ENCODE data around the gene KDM4F. TPM values are rescaled to one million over a fixed set of nuclear protein-coding genes. Genes with fewer than 3 reads are reported as not detected.
"Not testable (repeated sequence)": the region's sequence is repeated elsewhere in the genome, so short reads cannot be mapped to it uniquely, and the experiment has no call there.

Gene KDM4F
- not detected for total RNA-seq

DNA sequence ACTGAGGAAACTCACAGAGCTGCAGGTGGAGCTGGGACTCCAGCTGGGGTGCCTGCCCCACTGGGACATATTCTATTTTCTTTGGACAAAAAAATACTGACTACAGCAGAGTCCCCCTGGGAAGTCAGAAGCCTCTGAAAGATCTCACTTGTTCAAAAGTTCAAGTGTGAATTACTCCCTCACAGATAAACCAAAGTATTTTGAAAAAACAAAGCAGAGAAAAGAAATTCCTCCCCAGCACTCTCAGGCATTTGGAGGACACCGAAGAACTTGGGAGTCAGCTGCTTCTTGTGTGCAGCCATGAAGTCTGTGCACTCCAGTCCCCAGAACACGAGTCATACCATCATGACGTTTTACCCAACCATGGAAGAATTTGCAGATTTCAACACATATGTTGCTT is at the start of gene KDM4F:
TSS of gene KDM4F (plus strand) at position 301 of the 400 bp plus-strand sequence.
- H3K27me3 ChIP-seq (ENCODE audit: control insufficient read depth in 3 of 3, insufficient read depth in 3 of 3, low read length in 3 of 3); H3K36me3 ChIP-seq (ENCODE audit: control insufficient read depth in 3 of 3, insufficient read depth in 3 of 3, low read length in 3 of 3); H3K9ac ChIP-seq (ENCODE audit: low read depth in 1 of 3, low read length in 3 of 3); H3K4me3 ChIP-seq (ENCODE audit: low read length in 3 of 3); H3K4me1 ChIP-seq (ENCODE audit: control insufficient read depth in 3 of 3, insufficient read depth in 3 of 3, low read length in 3 of 3); H3K9me3 ChIP-seq (ENCODE audit: control insufficient read depth in 3 of 3, low read length in 3 of 3); H3K27ac ChIP-seq (ENCODE audit: low read depth, low read length): not testable (repeated sequence)

DNA sequence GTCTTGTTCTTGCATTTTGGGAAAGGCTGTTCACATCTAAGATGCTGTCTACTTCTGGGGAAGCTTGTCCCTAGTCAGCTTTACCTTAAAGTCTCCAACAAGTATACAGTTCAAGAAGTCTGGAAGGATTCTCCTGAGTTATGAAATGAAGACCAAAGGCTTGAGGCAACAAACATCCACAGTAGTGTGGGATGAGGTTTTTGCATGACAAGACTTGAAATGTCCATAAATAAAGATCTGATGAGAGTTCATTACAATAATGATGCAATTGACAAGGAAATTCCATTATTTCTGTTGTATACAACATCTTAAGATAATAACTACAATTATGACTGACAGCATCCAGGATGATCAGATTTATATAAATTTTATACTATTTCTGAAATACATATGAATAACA is 45.5 kb upstream of the KDM4F start:
- Histone ChIP-seq H3K9ac (ENCODE audit: low read depth in 1 of 3, low read length in 3 of 3) (no peak overlapping the region), H3K27ac (ENCODE audit: low read depth, low read length) (no peak overlapping the region)

DNA sequence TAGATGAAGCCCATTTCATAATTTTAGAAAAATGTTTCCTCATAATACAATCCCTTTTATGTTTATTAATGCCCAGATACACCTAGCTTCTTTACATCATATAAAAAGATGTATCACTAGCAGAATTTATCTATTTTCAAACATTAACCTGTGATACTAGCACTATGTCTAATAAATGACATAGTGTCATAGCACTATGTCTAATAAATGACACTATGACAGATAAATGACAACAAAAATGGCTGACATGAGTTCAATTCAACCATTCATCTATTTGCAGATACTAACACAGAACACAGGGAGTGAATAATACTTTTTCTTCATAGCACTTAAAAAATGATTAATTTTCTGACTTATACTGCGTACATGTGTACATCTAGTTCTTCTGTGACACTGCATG is 43.6 kb upstream of the KDM4F start:
- Histone ChIP-seq H3K4me1 (ENCODE audit: control insufficient read depth in 3 of 3, insufficient read depth in 3 of 3, low read length in 3 of 3) (no peaks in the 10 kb centered on the region), H3K4me3 (ENCODE audit: low read length in 3 of 3) (no peak overlapping the region), H3K27ac (ENCODE audit: low read depth, low read length) (no peak overlapping the region), H3K36me3 (ENCODE audit: control insufficient read depth in 3 of 3, insufficient read depth in 3 of 3, low read length in 3 of 3) (no peaks in the 10 kb centered on the region), H3K27me3 (ENCODE audit: control insufficient read depth in 3 of 3, insufficient read depth in 3 of 3, low read length in 3 of 3) (no peaks in the 10 kb centered on the region), H3K9me3 (ENCODE audit: control insufficient read depth in 3 of 3, low read length in 3 of 3) (no peaks in the 10 kb centered on the region), H3K9ac (ENCODE audit: low read depth in 1 of 3, low read length in 3 of 3) (no peak overlapping the region)

More for the DNA sequence above, 45.5 kb upstream of the KDM4F start:
- Histone ChIP-seq H3K4me1 (ENCODE audit: control insufficient read depth in 3 of 3, insufficient read depth in 3 of 3, low read length in 3 of 3) (no peaks in the 10 kb centered on the region), H3K36me3 (ENCODE audit: control insufficient read depth in 3 of 3, insufficient read depth in 3 of 3, low read length in 3 of 3) (no peaks in the 10 kb centered on the region), H3K27me3 (ENCODE audit: control insufficient read depth in 3 of 3, insufficient read depth in 3 of 3, low read length in 3 of 3) (no peaks in the 10 kb centered on the region), H3K9me3 (ENCODE audit: control insufficient read depth in 3 of 3, low read length in 3 of 3) (no peaks in the 10 kb centered on the region), H3K4me3 (ENCODE audit: low read length in 3 of 3) (no peak overlapping the region)

DNA sequence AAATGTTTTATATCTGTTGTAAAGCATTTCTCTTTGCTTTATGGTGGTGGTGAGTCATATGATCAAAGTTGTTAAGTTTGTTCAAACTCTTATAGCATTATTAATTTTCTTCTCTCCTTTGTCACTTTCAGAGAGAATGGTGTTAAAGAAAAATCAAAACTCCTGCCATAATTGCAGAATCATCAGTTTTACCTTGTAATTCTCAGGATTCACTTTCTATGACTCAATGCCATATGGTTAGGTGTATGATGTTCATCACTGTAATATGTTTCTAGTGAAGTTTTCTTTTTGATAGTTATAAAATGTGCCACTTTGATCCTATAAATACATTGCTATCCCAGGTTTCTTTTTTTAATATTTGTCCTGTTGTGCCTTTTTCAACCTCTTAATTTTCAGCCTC is 37.8 kb upstream of the KDM4F start:
- Histone ChIP-seq H3K36me3 (ENCODE audit: control insufficient read depth in 3 of 3, insufficient read depth in 3 of 3, low read length in 3 of 3) (no peaks in the 10 kb centered on the region), H3K4me1 (ENCODE audit: control insufficient read depth in 3 of 3, insufficient read depth in 3 of 3, low read length in 3 of 3) (no peaks in the 10 kb centered on the region), H3K27ac (ENCODE audit: low read depth, low read length) (no peak overlapping the region), H3K9me3 (ENCODE audit: control insufficient read depth in 3 of 3, low read length in 3 of 3) (no peaks in the 10 kb centered on the region), H3K9ac (ENCODE audit: low read depth in 1 of 3, low read length in 3 of 3) (no peak overlapping the region), H3K27me3 (ENCODE audit: control insufficient read depth in 3 of 3, insufficient read depth in 3 of 3, low read length in 3 of 3) (peaks cover 0 to 6% (median 5%) of the 10 kb centered on the region in 3 donors), H3K4me3 (ENCODE audit: low read length in 3 of 3) (no peak overlapping the region)

DNA sequence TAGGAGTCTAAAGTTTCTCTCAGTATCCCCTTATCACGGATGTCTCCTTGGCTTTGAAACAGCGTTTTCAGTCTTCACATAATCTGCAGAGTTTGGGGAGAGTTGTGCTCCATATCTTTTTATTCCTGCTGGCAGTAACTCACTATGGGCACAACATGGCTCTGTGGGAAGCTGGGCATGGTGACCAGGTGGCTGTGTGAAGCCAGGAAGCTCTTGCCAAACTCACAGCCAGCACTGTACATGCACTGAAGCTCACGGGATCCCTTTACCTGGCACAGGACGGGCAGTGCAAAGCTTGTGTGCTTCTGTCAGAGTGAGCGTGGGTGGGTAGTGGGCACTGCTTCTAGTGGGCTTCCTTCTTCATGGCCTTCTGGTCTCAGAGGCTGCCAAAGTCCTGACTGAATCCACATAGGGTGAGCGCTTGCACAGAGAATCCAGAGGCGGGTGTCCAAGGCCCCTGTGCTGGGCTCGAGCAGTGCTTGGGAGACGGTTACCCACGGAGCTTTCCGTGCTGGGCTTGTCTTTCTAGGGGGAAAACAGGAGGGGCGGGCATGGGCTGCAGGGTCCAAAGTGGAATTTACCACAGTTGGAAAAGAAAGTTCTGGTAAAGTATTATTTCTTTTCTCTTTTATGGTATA is 34.9 kb upstream of the KDM4F start:
- Histone ChIP-seq H3K4me1 (ENCODE audit: control insufficient read depth in 3 of 3, insufficient read depth in 3 of 3, low read length in 3 of 3) (no peaks in the 10 kb centered on the region), H3K27ac (ENCODE audit: low read depth, low read length) (no peak overlapping the region), H3K9me3 (ENCODE audit: control insufficient read depth in 3 of 3, low read length in 3 of 3) (no peaks in the 10 kb centered on the region), H3K4me3 (ENCODE audit: low read length in 3 of 3) (no peak overlapping the region), H3K9ac (ENCODE audit: low read depth in 1 of 3, low read length in 3 of 3) (no peak overlapping the region), H3K36me3 (ENCODE audit: control insufficient read depth in 3 of 3, insufficient read depth in 3 of 3, low read length in 3 of 3) (no peaks in the 10 kb centered on the region), H3K27me3 (ENCODE audit: control insufficient read depth in 3 of 3, insufficient read depth in 3 of 3, low read length in 3 of 3) (peaks cover 0 to 6% (median 5%) of the 10 kb centered on the region in 3 donors)

DNA sequence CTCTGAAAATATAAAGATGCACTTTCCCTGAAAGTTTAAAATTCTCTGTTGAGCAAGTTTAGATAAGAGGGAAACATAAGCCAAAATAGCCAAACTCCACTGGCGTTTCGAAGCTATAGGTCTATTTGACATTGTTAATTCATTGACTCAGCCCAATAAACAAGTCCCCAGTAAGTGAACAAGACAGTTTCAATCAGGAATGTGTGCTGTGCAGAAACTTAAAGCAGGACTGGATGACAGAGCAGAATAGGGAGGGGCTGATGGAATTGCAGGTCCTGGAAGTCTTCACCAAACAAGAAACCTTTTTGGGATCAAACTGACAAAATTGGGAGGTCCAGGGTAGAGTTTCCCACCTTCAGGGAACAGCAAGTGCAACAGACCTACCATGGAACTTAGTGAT is 33.1 kb upstream of the KDM4F start:
- Histone ChIP-seq H3K36me3 (ENCODE audit: control insufficient read depth in 3 of 3, insufficient read depth in 3 of 3, low read length in 3 of 3) (no peaks in the 10 kb centered on the region), H3K9me3 (ENCODE audit: control insufficient read depth in 3 of 3, low read length in 3 of 3) (no peaks in the 10 kb centered on the region), H3K9ac (ENCODE audit: low read depth in 1 of 3, low read length in 3 of 3) (no peak overlapping the region), H3K27ac (ENCODE audit: low read depth, low read length) (no peak overlapping the region), H3K4me3 (ENCODE audit: low read length in 3 of 3) (no peak overlapping the region), H3K4me1 (ENCODE audit: control insufficient read depth in 3 of 3, insufficient read depth in 3 of 3, low read length in 3 of 3) (no peaks in the 10 kb centered on the region), H3K27me3 (ENCODE audit: control insufficient read depth in 3 of 3, insufficient read depth in 3 of 3, low read length in 3 of 3) (peaks cover 0 to 6% (median 5%) of the 10 kb centered on the region in 3 donors)

DNA sequence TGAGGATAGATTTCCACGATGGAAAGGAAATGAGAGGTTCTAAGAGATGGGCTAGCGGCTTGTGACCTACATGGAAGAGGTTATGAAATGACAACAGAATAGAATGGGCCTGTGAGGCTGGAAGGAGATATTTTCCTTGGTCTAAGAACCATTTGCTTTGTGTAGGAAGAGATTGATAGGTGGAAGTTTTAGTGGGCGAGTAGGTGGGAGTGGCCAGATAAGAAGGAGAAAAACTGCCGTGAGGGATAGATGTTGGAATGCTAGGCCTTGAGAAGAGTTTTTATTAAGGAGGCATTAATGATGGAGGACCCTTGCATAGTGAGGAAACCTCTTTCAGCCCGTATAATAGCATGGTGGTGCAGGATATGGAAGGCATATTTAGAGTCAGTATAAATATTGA is 27.8 kb upstream of the KDM4F start:
- H3K36me3 ChIP-seq (ENCODE audit: control insufficient read depth in 3 of 3, insufficient read depth in 3 of 3, low read length in 3 of 3); H3K27ac ChIP-seq (ENCODE audit: low read depth, low read length); H3K27me3 ChIP-seq (ENCODE audit: control insufficient read depth in 3 of 3, insufficient read depth in 3 of 3, low read length in 3 of 3); H3K4me3 ChIP-seq (ENCODE audit: low read length in 3 of 3); H3K9ac ChIP-seq (ENCODE audit: low read depth in 1 of 3, low read length in 3 of 3); H3K4me1 ChIP-seq (ENCODE audit: control insufficient read depth in 3 of 3, insufficient read depth in 3 of 3, low read length in 3 of 3); H3K9me3 ChIP-seq (ENCODE audit: control insufficient read depth in 3 of 3, low read length in 3 of 3): not testable (repeated sequence)

DNA sequence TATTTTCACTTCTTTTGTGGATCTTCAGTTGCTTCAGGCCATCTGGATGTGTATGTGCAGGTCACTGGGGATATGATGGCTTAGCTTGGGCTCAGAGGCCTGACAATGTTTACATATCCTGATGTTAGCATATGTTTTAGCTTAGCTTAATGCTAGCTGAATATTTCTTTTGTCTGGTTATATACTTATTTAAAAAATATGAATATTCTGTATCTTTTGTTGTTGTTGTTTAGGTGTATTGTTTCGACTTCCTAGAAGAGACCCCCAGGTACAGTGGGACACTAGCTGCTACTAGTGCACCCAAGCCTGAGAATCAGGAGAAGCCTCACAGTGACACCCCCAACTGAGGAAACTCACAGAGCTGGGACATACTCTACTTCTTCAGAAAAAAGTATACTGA is 24.3 kb upstream of the KDM4F start, which contains the start of gene KDM4E:
TSS of gene KDM4E (plus strand) at position 301 of the 400 bp plus-strand sequence. CDS start 300 bp downstream, outside the sequence.
- Histone ChIP-seq H3K9ac (ENCODE audit: low read depth in 1 of 3, low read length in 3 of 3) (no peak within 1 kb of the TSS), H3K4me1 (ENCODE audit: control insufficient read depth in 3 of 3, insufficient read depth in 3 of 3, low read length in 3 of 3) (no peaks in the 10 kb centered on the region), H3K27ac (ENCODE audit: low read depth, low read length) (no peak within 1 kb of the TSS), H3K27me3 (ENCODE audit: control insufficient read depth in 3 of 3, insufficient read depth in 3 of 3, low read length in 3 of 3) (no peaks in the 10 kb centered on the region), H3K36me3 (ENCODE audit: control insufficient read depth in 3 of 3, insufficient read depth in 3 of 3, low read length in 3 of 3) (no peaks in the 10 kb centered on the region), H3K9me3 (ENCODE audit: control insufficient read depth in 3 of 3, low read length in 3 of 3) (no peaks in the 10 kb centered on the region), H3K4me3 (ENCODE audit: low read length in 3 of 3) (no peak within 1 kb of the TSS)

DNA sequence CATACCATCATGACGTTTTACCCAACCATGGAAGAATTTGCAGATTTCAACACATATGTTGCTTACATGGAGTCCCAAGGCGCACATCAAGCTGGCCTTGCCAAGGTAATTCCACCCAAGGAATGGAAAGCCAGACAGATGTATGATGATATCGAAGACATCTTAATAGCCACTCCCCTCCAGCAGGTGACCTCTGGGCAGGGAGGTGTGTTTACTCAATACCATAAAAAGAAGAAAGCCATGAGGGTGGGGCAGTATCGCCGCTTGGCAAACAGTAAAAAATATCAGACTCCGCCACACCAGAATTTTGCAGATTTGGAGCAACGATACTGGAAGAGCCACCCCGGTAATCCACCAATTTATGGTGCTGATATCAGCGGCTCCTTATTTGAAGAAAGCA is 23.6 kb upstream of the KDM4F start:
- H3K27ac ChIP-seq (ENCODE audit: low read depth, low read length); H3K36me3 ChIP-seq (ENCODE audit: control insufficient read depth in 3 of 3, insufficient read depth in 3 of 3, low read length in 3 of 3); H3K9me3 ChIP-seq (ENCODE audit: control insufficient read depth in 3 of 3, low read length in 3 of 3); H3K9ac ChIP-seq (ENCODE audit: low read depth in 1 of 3, low read length in 3 of 3); H3K27me3 ChIP-seq (ENCODE audit: control insufficient read depth in 3 of 3, insufficient read depth in 3 of 3, low read length in 3 of 3); H3K4me1 ChIP-seq (ENCODE audit: control insufficient read depth in 3 of 3, insufficient read depth in 3 of 3, low read length in 3 of 3); H3K4me3 ChIP-seq (ENCODE audit: low read length in 3 of 3): not testable (repeated sequence)

- H3K36me3 ChIP-seq (ENCODE audit: control insufficient read depth in 3 of 3, insufficient read depth in 3 of 3, low read length in 3 of 3), result no peaks in the 10 kb centered on the region
- no peaks in the 10 kb centered on the region for H3K27me3 ChIP-seq (ENCODE audit: control insufficient read depth in 3 of 3, insufficient read depth in 3 of 3, low read length in 3 of 3)
- no peak overlapping the region for H3K9ac ChIP-seq (ENCODE audit: low read depth in 1 of 3, low read length in 3 of 3)
- no peak overlapping the region for H3K4me3 ChIP-seq (ENCODE audit: low read length in 3 of 3)
- H3K27ac ChIP-seq (ENCODE audit: low read depth, low read length), result no peak overlapping the region
- H3K9me3 ChIP-seq (ENCODE audit: control insufficient read depth in 3 of 3, low read length in 3 of 3), result no peaks in the 10 kb centered on the region
- H3K4me1 ChIP-seq (ENCODE audit: control insufficient read depth in 3 of 3, insufficient read depth in 3 of 3, low read length in 3 of 3), result no peaks in the 10 kb centered on the region
These were observed 20.9 kb upstream of the KDM4F start for GRCh38 chr11:95028357-95028756.
